Measurements from ENCODE around the gene SLC9B2.

SLC9B2 gene

DNA sequence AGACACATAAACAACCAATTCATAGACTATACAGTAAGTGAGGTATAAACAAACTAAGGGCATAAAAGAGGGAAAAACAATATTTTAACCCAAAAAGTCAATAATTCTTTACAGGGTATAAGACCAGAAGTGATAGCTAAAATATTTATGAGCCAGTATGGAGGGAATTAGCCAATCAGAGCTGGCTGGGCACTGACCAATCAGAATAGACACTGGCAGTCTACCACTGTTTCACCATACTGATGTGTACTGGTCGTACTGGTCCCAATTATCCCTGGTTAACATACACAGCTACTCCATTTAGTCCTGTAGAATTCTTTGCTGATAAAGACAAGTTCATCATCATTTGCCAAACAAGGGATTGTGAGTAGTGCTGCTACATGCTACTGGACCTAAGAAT, 47.3 kb downstream of the SLC9B2 start:
- TF ChIP-seq CTCF (IDR thresholded peaks at IDR 0.05; ENCODE audit: low read depth, low read length) = no peak
- no peaks in the 10 kb centered on the region for H3K27me3 ChIP-seq (ENCODE audit: insufficient read depth, low read depth, severe bottlenecking)
- H3K27ac ChIP-seq = no peak overlapping the region
- H3K4me3 ChIP-seq (ENCODE audit: low read depth, low read length) = no peak overlapping the region
- DNase-seq = no peak
- no peaks in the 10 kb centered on the region for H3K9me3 ChIP-seq (ENCODE audit: severe bottlenecking)
- H3K36me3 ChIP-seq = no peaks in the 10 kb centered on the region

GRCh38 chr4:103026868-103027267, 49.7 kb downstream of the SLC9B2 start:
- Histone ChIP-seq H3K27ac (no peak overlapping the region), H3K27me3 (ENCODE audit: insufficient read depth, low read depth, severe bottlenecking) (no peaks in the 10 kb centered on the region), H3K4me3 (ENCODE audit: low read depth, low read length) (no peak overlapping the region), H3K9me3 (ENCODE audit: severe bottlenecking) (no peaks in the 10 kb centered on the region), H3K36me3 (no peaks in the 10 kb centered on the region)
- no peak for DNase-seq
- TF ChIP-seq CTCF (IDR thresholded peaks at IDR 0.05; ENCODE audit: low read depth, low read length) = no peak

GRCh38 chr4:103024996-103025395, 51.6 kb downstream of the SLC9B2 start:
- DNase-seq = no peak
- H3K9me3 ChIP-seq (ENCODE audit: severe bottlenecking) = no peaks in the 10 kb centered on the region
- no peaks in the 10 kb centered on the region for H3K36me3 ChIP-seq
- no peak overlapping the region for H3K4me3 ChIP-seq (ENCODE audit: low read depth, low read length)
- no peak overlapping the region for H3K27ac ChIP-seq
- no peak for TF ChIP-seq CTCF (IDR thresholded peaks at IDR 0.05; ENCODE audit: low read depth, low read length)
- H3K27me3 ChIP-seq (ENCODE audit: insufficient read depth, low read depth, severe bottlenecking) = no peaks in the 10 kb centered on the region

DNA sequence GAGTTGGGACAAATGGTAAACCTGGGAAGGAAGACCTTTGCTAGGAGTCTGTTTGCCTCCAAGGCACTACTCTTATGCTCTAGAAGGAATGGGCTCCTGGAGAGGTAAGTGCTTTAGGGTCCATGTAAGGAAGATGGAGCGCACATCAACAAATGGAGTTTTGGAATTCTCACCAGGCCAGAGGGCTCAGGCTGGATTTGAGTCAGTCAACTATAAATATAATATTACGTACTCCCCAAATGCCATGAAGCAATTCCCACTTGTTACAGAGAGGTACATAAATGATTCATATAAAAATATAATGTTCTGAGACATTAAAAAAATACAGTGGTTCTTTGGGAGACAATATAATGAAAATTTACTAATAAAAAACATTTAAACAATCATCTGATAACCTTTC, 55.4 kb downstream of the SLC9B2 start:
- peaks cover 6% of the 10 kb centered on the region for H3K9me3 ChIP-seq (ENCODE audit: severe bottlenecking)
- H3K27ac ChIP-seq = no peak overlapping the region
- no peaks in the 10 kb centered on the region for H3K36me3 ChIP-seq
- TF ChIP-seq CTCF (IDR thresholded peaks at IDR 0.05; ENCODE audit: low read depth, low read length) = no peak
- H3K27me3 ChIP-seq (ENCODE audit: insufficient read depth, low read depth, severe bottlenecking) = no peaks in the 10 kb centered on the region
- DNase-seq = no peak
- H3K4me3 ChIP-seq (ENCODE audit: low read depth, low read length) = no peak overlapping the region

DNA sequence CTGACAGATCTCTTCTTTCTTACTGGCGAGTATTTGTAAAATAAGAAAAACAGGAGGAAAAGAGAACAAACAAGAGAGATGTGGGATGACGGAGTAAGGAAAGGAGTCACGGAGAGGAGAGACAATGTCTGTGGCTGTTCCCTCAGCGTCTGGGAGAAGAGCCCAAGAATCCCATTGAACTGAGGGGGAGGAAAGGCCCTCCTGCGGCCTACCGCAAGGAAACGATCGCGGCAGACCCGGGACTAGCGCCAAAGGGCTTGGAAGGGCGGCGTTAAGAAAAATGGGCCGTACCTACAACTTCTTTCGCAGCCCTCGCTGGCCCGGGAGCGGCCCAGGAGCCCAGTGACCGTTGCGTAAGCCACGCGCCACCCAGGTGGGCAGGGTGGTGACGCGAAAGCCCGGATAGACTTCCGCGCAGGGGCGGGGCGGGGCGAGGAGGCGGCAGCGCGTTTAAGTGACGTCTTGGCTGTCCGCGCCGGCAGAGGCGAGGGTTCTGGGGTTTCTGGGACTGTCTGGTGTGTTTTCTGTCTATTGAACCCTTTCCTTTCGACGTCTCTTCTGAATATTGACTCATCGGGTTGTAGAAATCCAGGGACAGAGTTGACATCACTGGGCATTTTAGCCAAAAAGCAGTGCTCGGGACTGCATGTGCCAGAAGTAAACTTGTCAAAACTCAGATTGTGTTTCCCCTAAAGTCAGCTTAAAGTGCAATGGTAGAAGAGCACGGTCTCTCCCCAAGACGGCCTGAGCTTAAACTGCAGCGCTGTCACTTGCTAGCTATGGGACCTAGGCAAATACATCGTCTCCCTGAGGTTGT, 57.0 kb downstream of the SLC9B2 start, which contains the start of gene SLC9B1:
Gene SLC9B1 (minus strand): TSS at position 398 of the 817 bp plus-strand sequence. CDS start 27,994 bp downstream, outside the sequence.
- TF ChIP-seq CTCF (IDR thresholded peaks at IDR 0.05; ENCODE audit: low read depth, low read length) = no peak
- peak; percentile 97 for DNase-seq
- H3K4me3 ChIP-seq (ENCODE audit: low read depth, low read length) = peak within 1 kb of the TSS; percentile 95
- H3K36me3 ChIP-seq = no peaks in the 10 kb centered on the region
- H3K9me3 ChIP-seq (ENCODE audit: severe bottlenecking) = peaks cover 6% of the 10 kb centered on the region
- H3K27ac ChIP-seq = peak within 1 kb of the TSS; percentile 95
- no peaks in the 10 kb centered on the region for H3K27me3 ChIP-seq (ENCODE audit: insufficient read depth, low read depth, severe bottlenecking)
